LNCAP (cell line): Measurements from ENCODE around the gene ZCCHC7.

Experiments
- TF ChIP-seq, protein P1 (sequence below): fragments of 450-650 bp; IDR thresholded peaks from 2 replicates; pipeline ENCODE4 v1.5.1; 2017; ENCODE audit warnings: mild to moderate bottlenecking

ZCCHC7 gene

GRCh38 chr9:37191403-37192089 lies 71.2 kb downstream of the ZCCHC7 start:
- TF ChIP-seq, protein P1, sequence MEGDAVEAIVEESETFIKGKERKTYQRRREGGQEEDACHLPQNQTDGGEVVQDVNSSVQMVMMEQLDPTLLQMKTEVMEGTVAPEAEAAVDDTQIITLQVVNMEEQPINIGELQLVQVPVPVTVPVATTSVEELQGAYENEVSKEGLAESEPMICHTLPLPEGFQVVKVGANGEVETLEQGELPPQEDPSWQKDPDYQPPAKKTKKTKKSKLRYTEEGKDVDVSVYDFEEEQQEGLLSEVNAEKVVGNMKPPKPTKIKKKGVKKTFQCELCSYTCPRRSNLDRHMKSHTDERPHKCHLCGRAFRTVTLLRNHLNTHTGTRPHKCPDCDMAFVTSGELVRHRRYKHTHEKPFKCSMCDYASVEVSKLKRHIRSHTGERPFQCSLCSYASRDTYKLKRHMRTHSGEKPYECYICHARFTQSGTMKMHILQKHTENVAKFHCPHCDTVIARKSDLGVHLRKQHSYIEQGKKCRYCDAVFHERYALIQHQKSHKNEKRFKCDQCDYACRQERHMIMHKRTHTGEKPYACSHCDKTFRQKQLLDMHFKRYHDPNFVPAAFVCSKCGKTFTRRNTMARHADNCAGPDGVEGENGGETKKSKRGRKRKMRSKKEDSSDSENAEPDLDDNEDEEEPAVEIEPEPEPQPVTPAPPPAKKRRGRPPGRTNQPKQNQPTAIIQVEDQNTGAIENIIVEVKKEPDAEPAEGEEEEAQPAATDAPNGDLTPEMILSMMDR = no peak

GRCh38 chr9:37192803-37193202 lies 72.4 kb downstream of the ZCCHC7 start:
- TF ChIP-seq, protein P1 = no peak

DNA sequence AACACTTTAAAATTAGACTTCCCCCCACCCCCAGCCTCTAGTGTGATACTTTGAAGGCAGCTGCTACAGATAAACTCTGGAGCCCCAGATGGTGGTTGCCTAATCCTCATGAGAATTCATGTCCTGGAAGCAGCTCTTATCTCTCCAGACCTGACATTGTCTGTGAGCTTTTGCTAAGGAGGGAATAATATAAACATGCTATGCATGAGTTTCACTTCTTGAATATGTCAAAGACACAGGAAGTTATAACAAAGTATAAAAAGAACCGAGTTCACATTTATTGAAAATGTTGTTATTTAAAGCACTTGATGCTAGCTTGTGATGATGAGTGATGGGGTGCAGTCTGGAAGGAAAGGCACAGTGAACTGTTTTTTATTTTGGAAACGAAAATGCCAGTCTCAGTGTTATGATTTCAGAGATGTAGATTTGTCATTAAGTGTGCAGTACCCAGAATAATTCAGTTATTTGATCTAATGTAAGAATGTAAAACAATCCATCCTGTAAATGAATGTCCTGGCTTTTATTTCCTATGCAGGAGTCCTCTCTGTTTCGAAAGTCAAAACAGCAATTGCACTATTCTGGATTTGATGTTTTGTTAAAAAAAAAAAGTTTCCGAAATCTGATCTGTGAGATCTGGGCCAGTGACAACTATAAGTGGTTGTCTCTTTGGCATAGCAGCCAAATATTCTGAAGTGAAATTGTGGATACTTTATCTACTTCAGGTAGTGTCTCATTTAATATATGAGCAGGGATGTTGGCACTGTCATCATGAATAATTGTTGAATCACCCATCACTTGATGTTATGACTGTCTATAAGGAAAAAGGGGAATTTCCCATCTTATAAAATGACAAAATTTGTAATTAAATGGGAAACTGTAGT lies 77.0 kb downstream of the ZCCHC7 start:
- TF ChIP-seq, protein P1 = no peak

- TF ChIP-seq, protein P1 = no peak
Observed at GRCh38 chr9:37198039-37198729, 77.8 kb downstream of the ZCCHC7 start.

GRCh38 chr9:37198831-37199230 lies 78.5 kb downstream of the ZCCHC7 start:
- TF ChIP-seq, protein P1 = no peak

GRCh38 chr9:37200433-37201005 lies 80.1 kb downstream of the ZCCHC7 start:
- TF ChIP-seq, protein P1 = no peak

DNA sequence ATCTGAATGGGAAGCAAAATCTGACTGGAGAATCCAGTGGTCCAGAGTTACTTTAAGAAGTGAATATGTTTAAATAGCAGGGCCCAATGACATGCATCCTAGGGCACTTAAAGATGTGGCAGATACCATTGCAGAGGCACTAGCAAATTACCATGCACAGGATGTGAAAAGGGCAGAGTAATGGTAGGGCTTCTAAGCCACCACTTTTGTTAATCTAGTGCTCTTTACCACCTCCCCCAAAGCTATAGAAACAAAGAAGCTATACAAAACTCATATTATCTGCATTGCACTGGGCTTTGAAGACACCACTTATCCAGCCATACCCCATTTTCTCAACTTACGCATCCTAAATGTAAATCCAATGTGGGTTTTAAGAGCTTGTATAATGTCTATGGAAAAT lies 81.2 kb downstream of the ZCCHC7 start:
- TF ChIP-seq, protein P1 = no peak
